ENCODE measurements around the gene ZNF775. TPM values are rescaled to one million over a fixed set of nuclear protein-coding genes. Genes with fewer than 3 reads are reported as not detected.
A peak's percentile ranks its signal among the peaks of the same experiment; 100 is the strongest.

ZNF775 gene
- total RNA-seq, 1 donor from 2014 or later, result 16.5 TPM

GRCh38 chr7:150373049-150373801 lies 5.9 kb upstream of the ZNF775 start:
- Mint-ChIP-seq H3K27ac (ENCODE audit: unreplicated experiment) (peak overlapping the region; percentile 93), H3K9me3 (no peaks in the 10 kb centered on the region), H3K4me3 (peak overlapping the region; percentile 78), H3K36me3 (ENCODE audit: low read depth) (peaks cover 15% of the 10 kb centered on the region), H3K4me1 (peaks cover 55% of the 10 kb centered on the region), H3K27me3 (ENCODE audit: low read depth) (peaks cover 2% of the 10 kb centered on the region)
- TF ChIP-seq CTCF (conservative IDR thresholded peaks at IDR 0.05), result no peak
- DNase-seq (ENCODE audit: low read depth, low spot score), result no peak

- no peak for DNase-seq (ENCODE audit: low read depth, low spot score)
- TF ChIP-seq CTCF (conservative IDR thresholded peaks at IDR 0.05), result no peak
- Mint-ChIP-seq H3K36me3 (ENCODE audit: low read depth) (peaks cover 14% of the 10 kb centered on the region), H3K9me3 (no peaks in the 10 kb centered on the region), H3K4me1 (peaks cover 56% of the 10 kb centered on the region), H3K27ac (ENCODE audit: unreplicated experiment) (no peak overlapping the region), H3K4me3 (peak overlapping the region; percentile 78), H3K27me3 (ENCODE audit: low read depth) (peaks cover under 1% of the 10 kb centered on the region)
Measured at GRCh38 chr7:150374026-150374425, 5.1 kb upstream of the ZNF775 start.

- Mint-ChIP-seq H3K4me3 (peak overlapping the region; percentile 78), H3K36me3 (ENCODE audit: low read depth) (peaks cover 13% of the 10 kb centered on the region), H3K27me3 (ENCODE audit: low read depth) (no peaks in the 10 kb centered on the region), H3K4me1 (peaks cover 51% of the 10 kb centered on the region), H3K27ac (ENCODE audit: unreplicated experiment) (peak overlapping the region; percentile 27), H3K9me3 (no peaks in the 10 kb centered on the region)
- no peak for DNase-seq (ENCODE audit: low read depth, low spot score)
- TF ChIP-seq CTCF (conservative IDR thresholded peaks at IDR 0.05), result no peak
Measured at GRCh38 chr7:150374472-150374871, 4.7 kb upstream of the ZNF775 start.

GRCh38 chr7:150375662-150376521 lies 3.2 kb upstream of the ZNF775 start:
- Mint-ChIP-seq H3K9me3 (no peaks in the 10 kb centered on the region), H3K27ac (ENCODE audit: unreplicated experiment) (peak overlapping the region; percentile 75), H3K4me3 (peak overlapping the region; percentile 51), H3K36me3 (ENCODE audit: low read depth) (peaks cover 9% of the 10 kb centered on the region), H3K27me3 (ENCODE audit: low read depth) (no peaks in the 10 kb centered on the region), H3K4me1 (peaks cover 51% of the 10 kb centered on the region)
- no peak for TF ChIP-seq CTCF (conservative IDR thresholded peaks at IDR 0.05)
- DNase-seq (ENCODE audit: low read depth, low spot score), result no peak

- H3K9me3 Mint-ChIP-seq, result no peaks in the 10 kb centered on the region
- H3K27me3 Mint-ChIP-seq (ENCODE audit: low read depth), result no peaks in the 10 kb centered on the region
- TF ChIP-seq CTCF (conservative IDR thresholded peaks at IDR 0.05), result no peak
- H3K36me3 Mint-ChIP-seq (ENCODE audit: low read depth), result peaks cover 9% of the 10 kb centered on the region
- peak overlapping the region; percentile 51 for H3K4me3 Mint-ChIP-seq
- H3K4me1 Mint-ChIP-seq, result peaks cover 55% of the 10 kb centered on the region
- H3K27ac Mint-ChIP-seq (ENCODE audit: unreplicated experiment), result peak overlapping the region; percentile 75
- DNase-seq (ENCODE audit: low read depth, low spot score), result no peak
Measured at GRCh38 chr7:150376560-150376959, 2.6 kb upstream of the ZNF775 start.
